Endothelial cell of umbilical vein (primary cell): Measurements from ENCODE around the gene COL15A1. TPM values are rescaled to one million over a fixed set of nuclear protein-coding genes. Genes with fewer than 3 reads are reported as not detected.

ENCODE experiments used
- BruUV-seq: library from RNA; stranded (reverse); fragments of 400-500 nt; replicated peaks from 2 replicates; lab custom pipeline; 2021; lab: Mats Ljungman, UMichigan
- CTCF ChIA-PET: fragments of 300-600, 350-600 bp; sonication (Branson Sonifier 250); formaldehyde crosslinking; loops from one replicate; lab custom pipeline; 2021; ENCODE audit warnings: antibody characterized with exemption, inconsistent platforms; lab: Charles Lee
- POLR2A ChIA-PET: fragments of 300-600, 350-600 bp; sonication (Branson Sonifier 250); formaldehyde crosslinking; loops from one replicate; lab custom pipeline; 2021; ENCODE audit warnings: antibody characterized with exemption, inconsistent platforms; lab: Charles Lee
- DNase-seq: peaks from one replicate; pipeline ENCODE4 v3.0.0-alpha.2; 2011; ENCODE audit warnings: low read depth, low spot score
- FAIRE-seq: peaks from 2 replicates; lab custom pipeline; 2011; peaks lifted over from hg19 to GRCh38; lab: Jason Lieb, UNC
- H2AFZ ChIP-seq: 2 replicates; pipeline ENCODE4 v1.6.0; 2012; ENCODE audit warnings: low read depth, low read length, control low read depth, inconsistent platforms
- H3K27ac ChIP-seq: 2 replicates; pipeline ENCODE4 v1.5.1; 2011; ENCODE audit warnings: low read depth, mild to moderate bottlenecking, control low read depth, low read length, moderate library complexity; ENCODE audit not compliant: insufficient read depth
- H3K27me3 ChIP-seq, 2 experiments: 2 replicates each; pipeline versions ENCODE4 v1.6.0 to v1.6.1; 2011; ENCODE audit warnings: low read length in 2 of 2, mixed read lengths in 1 of 2; ENCODE audit not compliant: control insufficient read depth in 2 of 2, insufficient read depth in 2 of 2
- H3K36me3 ChIP-seq, 2 experiments: 2 replicates in 1 of 2; 3 replicates in 1 of 2; pipeline ENCODE4 v1.5.1; 2011; ENCODE audit warnings: low read length in 2 of 2, mild to moderate bottlenecking in 1 of 2, moderate library complexity in 1 of 2; ENCODE audit not compliant: control insufficient read depth in 2 of 2, insufficient read depth in 2 of 2; ENCODE audit errors: extremely low read depth in 1 of 2
- H3K4me1 ChIP-seq: 3 replicates; pipeline ENCODE4 v1.5.1; 2011; ENCODE audit warnings: mild to moderate bottlenecking, low read length; ENCODE audit not compliant: control insufficient read depth, insufficient read depth; ENCODE audit errors: extremely low read depth
- H3K4me2 ChIP-seq: 2 replicates; pipeline ENCODE4 v1.6.1; 2011; ENCODE audit warnings: low read length, control low read depth, mixed read lengths; ENCODE audit not compliant: insufficient read depth
- H3K4me3 ChIP-seq, 3 experiments: fragments of 200-600 bp in 1 of 3; sonication (generic), shearing (Covaris generic) in 1 of 3; replicated peaks in 1 of 3; 2 replicates each; pipeline ENCODE4 v1.5.1; 2011 to 2016; ENCODE audit warnings: control low read depth in 3 of 3, low read length in 3 of 3, mild to moderate bottlenecking in 2 of 3, inconsistent platforms in 1 of 3, low read depth in 1 of 3, moderate library complexity in 1 of 3; ENCODE audit not compliant: insufficient read depth in 1 of 3
- H3K79me2 ChIP-seq: 2 replicates; pipeline ENCODE4 v1.6.0; 2012; ENCODE audit warnings: low read length, inconsistent platforms; ENCODE audit not compliant: control insufficient read depth, insufficient read depth
- H3K9ac ChIP-seq: replicated peaks from 2 replicates; pipeline ENCODE3; 2011; ENCODE audit warnings: low read length, control low read depth; ENCODE audit not compliant: insufficient read depth; ENCODE audit errors: extremely low read depth
- H3K9me1 ChIP-seq: replicated peaks from 3 replicates; pipeline ENCODE4 v1.6.0; 2011; ENCODE audit warnings: mild to moderate bottlenecking, low read length; ENCODE audit not compliant: control insufficient read depth, insufficient read depth; ENCODE audit errors: extremely low read depth
- H3K9me3 ChIP-seq: replicated peaks from 2 replicates; pipeline ENCODE4 v1.5.1; 2012; ENCODE audit warnings: low read length, inconsistent platforms; ENCODE audit not compliant: control insufficient read depth, insufficient read depth
- H4K20me1 ChIP-seq: replicated peaks from 2 replicates; pipeline ENCODE3; 2011; ENCODE audit warnings: mild to moderate bottlenecking, low read length; ENCODE audit not compliant: control insufficient read depth, insufficient read depth; ENCODE audit errors: extremely low read depth
- CTCF ChIP-seq, 2 donors: IDR thresholded peaks; 1 replicate in 1 of 2; 2 replicates in 1 of 2; pipeline ENCODE4 v1.5.1; 2011; ENCODE audit warnings: low read length in 2 of 2, mild to moderate bottlenecking in 2 of 2, moderate library complexity in 2 of 2, control low read depth in 1 of 2, inconsistent platforms in 1 of 2, low read depth in 1 of 2; ENCODE audit not compliant: insufficient read depth in 1 of 2; ENCODE audit errors: extremely low read depth in 1 of 2
- FOS ChIP-seq: IDR thresholded peaks from 2 replicates; pipeline ENCODE4 v1.6.1; 2011; ENCODE audit warnings: mild to moderate bottlenecking, low read length, moderate library complexity, borderline replicate concordance; ENCODE audit not compliant: insufficient read depth
- GATA2 ChIP-seq: IDR thresholded peaks from 2 replicates; pipeline ENCODE4 v1.7.0; 2011; ENCODE audit warnings: low read depth, mild to moderate bottlenecking, moderate library complexity, mixed read lengths, low read length; ENCODE audit not compliant: insufficient read length, insufficient read depth
- MAX ChIP-seq: IDR thresholded peaks from 2 replicates; pipeline ENCODE4 v1.6.1; 2011; ENCODE audit not compliant: insufficient read depth, insufficient read length
- MYC ChIP-seq: IDR thresholded peaks from one replicate; pipeline ENCODE4 v1.6.1; 2011; ENCODE audit warnings: mild to moderate bottlenecking, low read depth, low read length
- POLR2AphosphoS5 ChIP-seq: IDR thresholded peaks from 2 replicates; pipeline ENCODE4 v1.6.1; 2012; ENCODE audit warnings: low read depth, mild to moderate bottlenecking, control low read depth, low read length, moderate library complexity; ENCODE audit not compliant: insufficient read depth
- dilution Hi-C: fragments of 300-500 bp; cut with MboI; formaldehyde crosslinking; loops from one replicate; pipeline ENCODE4 v1.15.0; 2019; ENCODE audit warnings: low sequenced_read_pairs; ENCODE audit not compliant: extremely low pct_ligation_motif_present
- intact Hi-C: fragments of 100-400 bp; cut with micrococcal nuclease; formaldehyde crosslinking; loops from one replicate; pipeline ENCODE4 v1.10.0; 2022
- polyA plus RNA-seq, 4 experiments: library from polyadenylated mRNA; depleted of rRNA in 3 of 4; stranded (reverse) in 3 of 4; unstranded in 1 of 4; fragments of >200 nt; gene quantifications; 2 replicates each; pipeline versions ENCODE4 v1.2.1 to v1.2.3, GENCODE V29; 2011 to 2012; ENCODE audit warnings: missing spikeins in 1 of 4
- total RNA-seq: library from RNA; stranded (reverse); gene quantifications from 2 replicates; pipeline ENCODE4 v1.2.3, GENCODE V29; 2021

Gene COL15A1
- total and polyA plus RNA-seq, 2 donors (not counting 3 experiments of a cell fraction or from before 2014, with no cell fraction given), result not detected

- DNase-seq, result no peak
- Histone ChIP-seq H3K9me1 (no peaks in the 10 kb centered on the region), H3K4me1 (no peaks in the 10 kb centered on the region), H4K20me1 (no peaks in the 10 kb centered on the region), H2AFZ (no peak overlapping the region), H3K4me2 (no peak overlapping the region), H3K27me3 (peaks cover under 1% of the 10 kb centered on the region in 2 experiments), H3K9ac (no peak overlapping the region), H3K79me2 (no peaks in the 10 kb centered on the region), H3K9me3 (no peaks in the 10 kb centered on the region), H3K36me3 (no peaks in the 10 kb centered on the region), H3K4me3 (no peak overlapping the region), H3K27ac (no peak overlapping the region)
- intact Hi-C loops (no loop called here), dilution Hi-C loops (no loop called here)
- ChIA-PET CTCF (no interaction called here), POLR2A (no interaction called here)
- BruUV-seq, result no TSS peak
- no peak for TF ChIP-seq FOS
- no peak for TF ChIP-seq MYC
- no peak for TF ChIP-seq POLR2AphosphoS5
- TF ChIP-seq GATA2, result no peak
- no peak for TF ChIP-seq MAX
- no peak for TF ChIP-seq CTCF (IDR thresholded peaks at IDR 0.05; ENCODE audit: extremely low read depth in 1 of 2, insufficient read depth in 1 of 2, low read depth in 1 of 2, low read length in 2 of 2)
- no peak for FAIRE-seq
Observed at GRCh38 chr9:98916660-98917059, 27.0 kb upstream of the COL15A1 start.
